H9 (cell line): Measurements from ENCODE around the gene CFI. TPM values are rescaled to one million over a fixed set of nuclear protein-coding genes. Genes with fewer than 3 reads are reported as not detected.

Source experiments
- DNase-seq: peaks from one replicate; pipeline ENCODE4 v3.0.0-alpha.2; 2017
- H2AFZ ChIP-seq: one replicate; pipeline ENCODE4 v1.6.1; 2013; ENCODE audit warnings: mild to moderate bottlenecking, low read length, control low read depth, moderate library complexity
- H2AK5ac ChIP-seq: 2 replicates; pipeline ENCODE4 v1.6.1; 2013; ENCODE audit warnings: low read length, control low read depth, mixed read lengths; ENCODE audit not compliant: insufficient read length
- H2BK120ac ChIP-seq: one replicate; pipeline ENCODE4 v1.6.1; 2013; ENCODE audit warnings: low read depth, mild to moderate bottlenecking, low read length, control low read depth, inconsistent platforms; ENCODE audit not compliant: poor library complexity, severe bottlenecking
- H2BK12ac ChIP-seq: 2 replicates; pipeline ENCODE4 v1.6.1; 2013; ENCODE audit warnings: low read length, control low read depth, mixed read lengths, low read depth; ENCODE audit not compliant: insufficient read length
- H2BK15ac ChIP-seq: 2 replicates; pipeline ENCODE4 v1.6.1; 2013; ENCODE audit warnings: low read depth, low read length, control low read depth
- H2BK20ac ChIP-seq: one replicate; pipeline ENCODE4 v1.6.1; 2013; ENCODE audit warnings: low read depth, mild to moderate bottlenecking, low read length, control low read depth, inconsistent platforms; ENCODE audit not compliant: poor library complexity, severe bottlenecking
- H2BK5ac ChIP-seq: 2 replicates; pipeline ENCODE4 v1.6.1; 2013; ENCODE audit warnings: low read length, control low read depth, mixed read lengths; ENCODE audit not compliant: insufficient read length
- H3K14ac ChIP-seq: 2 replicates; pipeline ENCODE4 v1.6.1; 2013; ENCODE audit warnings: low read length, control low read depth; ENCODE audit not compliant: insufficient read depth
- H3K18ac ChIP-seq: 2 replicates; pipeline ENCODE4 v1.6.1; 2013; ENCODE audit warnings: low read depth, mild to moderate bottlenecking, mixed read lengths, low read length, control low read depth; ENCODE audit not compliant: insufficient read length
- H3K23ac ChIP-seq: 2 replicates; pipeline ENCODE4 v1.6.1; 2013; ENCODE audit warnings: low read length, control low read depth, mixed read lengths, low read depth; ENCODE audit not compliant: insufficient read length
- H3K23me2 ChIP-seq: 2 replicates; pipeline ENCODE4 v1.6.1; 2013; ENCODE audit warnings: low read depth, mild to moderate bottlenecking, mixed read lengths, low read length, control low read depth; ENCODE audit not compliant: insufficient read length, poor library complexity, severe bottlenecking
- H3K27ac ChIP-seq: 2 replicates; pipeline ENCODE4 v1.5.1; 2013; ENCODE audit warnings: low read length, control low read depth, mixed read lengths, low read depth; ENCODE audit not compliant: insufficient read length
- H3K27me3 ChIP-seq: 2 replicates; pipeline ENCODE4 v1.6.1; 2013; ENCODE audit warnings: low read length, control low read depth, inconsistent platforms; ENCODE audit not compliant: insufficient read depth
- H3K4ac ChIP-seq: 2 replicates; pipeline ENCODE4 v1.6.1; 2013; ENCODE audit warnings: low read depth, mild to moderate bottlenecking, control low read depth, inconsistent platforms, low read length, moderate library complexity
- H3K4me1 ChIP-seq: 2 replicates; pipeline ENCODE4 v1.6.1; 2013; ENCODE audit warnings: low read length, control low read depth, inconsistent platforms; ENCODE audit not compliant: insufficient read depth
- H3K4me2 ChIP-seq: 2 replicates; pipeline ENCODE4 v1.6.1; 2013; ENCODE audit warnings: low read length, control low read depth, mixed read lengths; ENCODE audit not compliant: insufficient read length, insufficient read depth
- H3K56ac ChIP-seq: 2 replicates; pipeline ENCODE4 v1.6.1; 2013; ENCODE audit warnings: low read depth, mild to moderate bottlenecking, mixed read lengths, low read length, control low read depth; ENCODE audit not compliant: insufficient read length
- H3K79me1 ChIP-seq: 2 replicates; pipeline ENCODE4 v1.6.1; 2013; ENCODE audit warnings: low read depth, mild to moderate bottlenecking, moderate library complexity, low read length, control low read depth, inconsistent platforms; ENCODE audit not compliant: insufficient read depth, poor library complexity, severe bottlenecking
- H3K79me2 ChIP-seq: 2 replicates; pipeline ENCODE4 v1.6.1; 2013; ENCODE audit warnings: low read length, control low read depth, inconsistent platforms; ENCODE audit not compliant: insufficient read depth
- H3K9ac ChIP-seq: 2 replicates; pipeline ENCODE4 v1.6.1; 2013; ENCODE audit warnings: low read length, control low read depth, mixed read lengths; ENCODE audit not compliant: insufficient read length; ENCODE audit errors: extremely low read depth
- H3K9me3 ChIP-seq: one replicate; pipeline ENCODE4 v1.6.1; 2013; ENCODE audit warnings: low read depth, low read length, inconsistent platforms; ENCODE audit not compliant: control insufficient read depth
- H3T11ph ChIP-seq: one replicate; pipeline ENCODE4 v1.6.1; 2013; ENCODE audit warnings: mild to moderate bottlenecking, low read length, control low read depth, inconsistent platforms
- H4K20me1 ChIP-seq: one replicate; pipeline ENCODE4 v1.6.1; 2013; ENCODE audit not compliant: control insufficient read depth, insufficient read length, insufficient read depth
- H4K5ac ChIP-seq: 2 replicates; pipeline ENCODE4 v1.6.1; 2013; ENCODE audit warnings: low read depth, mild to moderate bottlenecking, mixed read lengths, low read length, control low read depth; ENCODE audit not compliant: insufficient read length
- H4K8ac ChIP-seq: replicated peaks from 2 replicates; pipeline ENCODE4 v1.6.1; 2013; ENCODE audit warnings: low read length, control low read depth, mixed read lengths, low read depth; ENCODE audit not compliant: insufficient read length
- H4K91ac ChIP-seq: 2 replicates; pipeline ENCODE4 v1.6.1; 2013; ENCODE audit warnings: low read depth, mild to moderate bottlenecking, moderate library complexity, mixed read lengths, low read length, control low read depth; ENCODE audit not compliant: insufficient read length
- H3K27ac Mint-ChIP-seq, 3 experiments: 2 replicates in 2 of 3; 3 replicates in 1 of 3; pipeline ENCODE4 v1.8.0; 2020 to 2021; ENCODE audit warnings: mixed read lengths in 3 of 3, mild to moderate bottlenecking in 1 of 3, moderate library complexity in 1 of 3
- H3K27me3 Mint-ChIP-seq: 2 replicates; pipeline ENCODE4 v1.8.0; 2021; ENCODE audit warnings: low read depth, mild to moderate bottlenecking, moderate library complexity, mixed read lengths
- H3K36me3 Mint-ChIP-seq, 3 experiments: 2 replicates in 2 of 3; 3 replicates in 1 of 3; pipeline ENCODE4 v1.8.0; 2020 to 2021; ENCODE audit warnings: low read depth in 3 of 3, mixed read lengths in 3 of 3; ENCODE audit not compliant: insufficient read depth in 1 of 3
- H3K4me1 Mint-ChIP-seq, 2 experiments: 2 replicates each; pipeline ENCODE4 v1.8.0; 2020; ENCODE audit warnings: mixed read lengths in 2 of 2
- H3K4me3 Mint-ChIP-seq, 2 experiments: 2 replicates in 1 of 2; 3 replicates in 1 of 2; pipeline ENCODE4 v1.8.0; 2020 to 2021; ENCODE audit warnings: mild to moderate bottlenecking in 2 of 2, mixed read lengths in 2 of 2, moderate library complexity in 1 of 2
- H3K9me3 Mint-ChIP-seq, 2 experiments: 2 replicates in 1 of 2; 3 replicates in 1 of 2; pipeline ENCODE4 v1.8.0; 2020; ENCODE audit warnings: mild to moderate bottlenecking in 2 of 2, mixed read lengths in 2 of 2, moderate library complexity in 1 of 2
- CTCF ChIP-seq: fragments of 200-600 bp; sonication (generic); conservative IDR thresholded peaks from 3 replicates; pipeline ENCODE4 v1.8.0; 2021; ENCODE audit warnings: antibody characterized with exemption, mild to moderate bottlenecking
- WGBS: extraction: QIAGEN DNeasy Blood & Tissue Kit; methylation state at CpG from one replicate; pipeline ENCODE4 v1.1.7; 2013; ENCODE audit warnings: missing lambda C conversion rate, low lambda C conversion rate, mixed read lengths; ENCODE audit not compliant: insufficient read length; ENCODE audit errors: extremely low coverage; 5-methylcytosine and 5-hydroxymethylcytosine counted together
- total RNA-seq: library from RNA; stranded (reverse); gene quantifications from 2 replicates; pipeline ENCODE4 v1.2.1, GENCODE V29; 2021

CFI gene
- total RNA-seq, 1 experiment from 2014 or later = not detected

DNA sequence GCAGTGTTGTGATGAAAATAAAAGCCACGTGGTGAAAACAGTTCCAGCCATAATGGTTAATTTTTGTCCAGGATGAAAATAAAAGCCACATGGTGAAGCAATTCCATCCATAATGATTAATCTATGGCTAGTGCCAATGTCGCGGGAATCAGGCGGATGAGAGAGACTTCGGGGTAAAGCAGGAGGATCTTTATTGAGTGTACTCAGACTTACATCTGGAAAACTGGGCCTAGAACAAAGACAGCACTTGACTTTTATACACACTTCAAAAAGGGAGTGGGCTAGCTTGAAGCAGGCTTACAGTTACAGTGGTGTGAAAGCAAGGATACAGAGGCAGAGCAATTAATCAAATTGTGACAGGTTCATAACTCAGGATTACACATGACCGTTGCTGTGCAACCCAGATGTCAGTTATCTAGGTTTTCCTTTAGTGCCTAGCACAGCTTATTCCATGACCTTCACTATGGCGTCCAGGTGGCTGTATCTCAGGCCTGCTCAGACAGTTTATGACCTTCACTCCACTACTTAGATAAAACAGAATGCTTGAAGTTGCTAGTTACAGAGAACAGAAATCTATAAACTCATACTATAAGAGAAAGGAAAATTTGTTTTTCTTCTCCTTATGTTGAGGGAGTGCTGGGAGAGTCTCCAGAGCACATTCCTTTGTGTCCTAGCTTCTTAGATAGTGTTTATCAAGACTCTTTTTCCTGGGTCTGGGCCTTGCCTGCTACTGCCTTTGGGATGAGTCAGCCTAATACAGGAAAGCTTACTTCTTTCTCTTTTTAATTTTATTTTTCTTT lies 66.0 kb downstream of the CFI start:
- Histone ChIP-seq H3K9ac (no peak overlapping the region), H3K79me2 (no peaks in the 10 kb centered on the region), H2BK20ac (no peak overlapping the region), H3K56ac (no peak overlapping the region), H3K23me2 (no peaks in the 10 kb centered on the region), H3K23ac (no peak overlapping the region), H3K4me2 (no peak overlapping the region), H2AK5ac (no peak overlapping the region), H2BK12ac (no peak overlapping the region), H3K14ac (no peak overlapping the region), H3K4ac (no peak overlapping the region), H4K8ac (no peak overlapping the region), H2BK5ac (no peak overlapping the region), H2BK15ac (no peak overlapping the region), H4K91ac (no peak overlapping the region), H3K27me3 (no peaks in the 10 kb centered on the region), H3K79me1 (no peaks in the 10 kb centered on the region), H4K20me1 (no peaks in the 10 kb centered on the region), H2BK120ac (no peak overlapping the region), H3T11ph (no peak overlapping the region), H3K9me3 (no peaks in the 10 kb centered on the region), H3K4me1 (no peaks in the 10 kb centered on the region), H3K18ac (no peak overlapping the region), H2AFZ (no peak overlapping the region), H4K5ac (no peak overlapping the region), H3K27ac (no peak overlapping the region)
- Mint-ChIP-seq H3K36me3 (no peaks in the 10 kb centered on the region), H3K27ac (no peak overlapping the region), H3K9me3 (no peaks in the 10 kb centered on the region; a peak in 1 of 5 replicates), H3K4me3 (no peak overlapping the region), H3K27me3 (no peaks in the 10 kb centered on the region), H3K4me1 (peaks cover 6 to 7% of the 10 kb centered on the region in 2 experiments; a peak in 3 of 4 replicates)
- WGBS = no CpG with 5 or more reads among the region's 7 CpGs
- no peak for DNase-seq
- TF ChIP-seq CTCF = no peak
